Endothelial cell (in vitro differentiated cells): Measurements from ENCODE around the gene EVA1B. TPM values are rescaled to one million over a fixed set of nuclear protein-coding genes. Genes with fewer than 3 reads are reported as not detected.

Experiments
- DNase-seq: peaks from one replicate; pipeline ENCODE4 v3.0.0; 2021; ENCODE audit warnings: low spot score
- H3K27ac Mint-ChIP-seq: one replicate; pipeline ENCODE4 v1.8.0; 2021; ENCODE audit warnings: mixed read lengths, inconsistent platforms; ENCODE audit not compliant: unreplicated experiment
- H3K27me3 Mint-ChIP-seq: one replicate; pipeline ENCODE4 v1.8.0; 2021; ENCODE audit warnings: mild to moderate bottlenecking, moderate library complexity, mixed read lengths, inconsistent platforms; ENCODE audit not compliant: unreplicated experiment
- H3K36me3 Mint-ChIP-seq: one replicate; pipeline ENCODE4 v1.8.0; 2021; ENCODE audit warnings: mild to moderate bottlenecking, low read depth, mixed read lengths, inconsistent platforms; ENCODE audit not compliant: unreplicated experiment
- H3K4me1 Mint-ChIP-seq: one replicate; pipeline ENCODE4 v1.8.0; 2021; ENCODE audit warnings: mild to moderate bottlenecking, mixed read lengths, inconsistent platforms; ENCODE audit not compliant: unreplicated experiment
- H3K4me3 Mint-ChIP-seq: one replicate; pipeline ENCODE4 v1.8.0; 2021; ENCODE audit warnings: mild to moderate bottlenecking, mixed read lengths, inconsistent platforms; ENCODE audit not compliant: unreplicated experiment
- H3K9me3 Mint-ChIP-seq: one replicate; pipeline ENCODE4 v1.8.0; 2021; ENCODE audit warnings: mixed read lengths, inconsistent platforms; ENCODE audit not compliant: unreplicated experiment
- total RNA-seq: library from RNA; stranded (reverse); fragmentation: NEBNext Ultra II Directional; extraction: Animal tissue kit (Norgen Biotek cat#: 25700); gene quantifications from one replicate; pipeline ENCODE4 v1.2.1, GENCODE V29; 2021; ENCODE audit not compliant: unreplicated experiment
- TF ChIP-seq, protein P1 (sequence below): fragments of 200-600 bp; sonication (generic); IDR thresholded peaks from one replicate; pipeline ENCODE4 v1.5.0; 2021; ENCODE audit warnings: antibody characterized with exemption; ENCODE audit not compliant: unreplicated experiment

Gene EVA1B
- total RNA-seq, 1 donor from 2014 or later, result 87.9 TPM

DNA sequence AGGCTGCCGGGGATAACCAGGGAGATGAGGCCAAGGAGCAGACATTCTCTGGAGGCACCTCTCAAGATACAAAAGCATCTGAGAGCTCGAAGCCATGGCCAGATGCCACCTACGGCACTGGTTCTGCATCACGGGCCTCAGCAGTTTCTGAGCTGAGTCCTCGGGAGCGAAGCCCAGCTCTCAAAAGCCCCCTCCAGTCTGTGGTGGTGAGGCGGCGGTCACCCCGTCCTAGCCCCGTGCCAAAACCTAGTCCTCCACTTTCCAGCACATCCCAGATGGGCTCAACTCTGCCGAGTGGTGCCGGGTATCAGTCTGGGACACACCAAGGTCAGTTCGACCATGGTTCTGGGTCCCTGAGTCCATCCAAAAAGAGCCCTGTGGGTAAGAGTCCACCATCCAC, 36.6 kb downstream of the EVA1B start:
- Mint-ChIP-seq H3K4me1 (peaks cover 4% of the 10 kb centered on the region), H3K36me3 (peaks cover 34% of the 10 kb centered on the region), H3K9me3 (no peaks in the 10 kb centered on the region), H3K27ac (no peak overlapping the region), H3K27me3 (no peaks in the 10 kb centered on the region), H3K4me3 (no peak overlapping the region)
- TF ChIP-seq, protein P1, sequence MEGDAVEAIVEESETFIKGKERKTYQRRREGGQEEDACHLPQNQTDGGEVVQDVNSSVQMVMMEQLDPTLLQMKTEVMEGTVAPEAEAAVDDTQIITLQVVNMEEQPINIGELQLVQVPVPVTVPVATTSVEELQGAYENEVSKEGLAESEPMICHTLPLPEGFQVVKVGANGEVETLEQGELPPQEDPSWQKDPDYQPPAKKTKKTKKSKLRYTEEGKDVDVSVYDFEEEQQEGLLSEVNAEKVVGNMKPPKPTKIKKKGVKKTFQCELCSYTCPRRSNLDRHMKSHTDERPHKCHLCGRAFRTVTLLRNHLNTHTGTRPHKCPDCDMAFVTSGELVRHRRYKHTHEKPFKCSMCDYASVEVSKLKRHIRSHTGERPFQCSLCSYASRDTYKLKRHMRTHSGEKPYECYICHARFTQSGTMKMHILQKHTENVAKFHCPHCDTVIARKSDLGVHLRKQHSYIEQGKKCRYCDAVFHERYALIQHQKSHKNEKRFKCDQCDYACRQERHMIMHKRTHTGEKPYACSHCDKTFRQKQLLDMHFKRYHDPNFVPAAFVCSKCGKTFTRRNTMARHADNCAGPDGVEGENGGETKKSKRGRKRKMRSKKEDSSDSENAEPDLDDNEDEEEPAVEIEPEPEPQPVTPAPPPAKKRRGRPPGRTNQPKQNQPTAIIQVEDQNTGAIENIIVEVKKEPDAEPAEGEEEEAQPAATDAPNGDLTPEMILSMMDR, result no peak
- no peak for DNase-seq

DNA sequence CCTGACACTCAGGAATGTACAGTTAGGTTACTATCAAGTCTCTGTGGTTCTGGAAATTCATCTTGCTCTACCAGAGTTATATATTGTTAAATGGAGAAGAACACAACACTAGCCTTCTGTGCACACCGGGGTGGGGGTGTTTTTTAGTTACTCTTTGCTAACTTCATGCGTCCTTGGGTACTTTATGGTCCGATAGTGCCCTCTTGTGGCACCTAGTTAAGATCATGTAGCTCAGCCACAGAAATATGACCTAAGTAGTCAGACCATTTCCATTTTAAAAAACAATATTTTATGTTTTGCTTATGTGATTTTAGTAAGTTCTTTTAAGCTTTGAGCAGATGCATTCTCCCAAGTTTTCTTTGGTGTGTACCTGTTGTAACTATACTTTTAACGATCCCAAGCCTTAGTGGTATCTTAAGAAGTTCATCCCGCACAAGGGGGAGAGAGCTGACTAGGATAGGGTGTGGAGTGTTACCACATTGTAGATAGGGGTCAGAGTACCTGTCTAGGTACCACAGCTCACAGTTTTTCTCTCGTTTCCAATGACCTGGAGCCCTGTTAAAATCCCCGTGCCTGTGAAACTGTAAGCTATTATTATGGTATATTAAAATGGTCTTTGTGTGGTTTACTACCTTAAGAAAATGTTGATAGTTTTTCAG, 37.9 kb downstream of the EVA1B start:
- Mint-ChIP-seq H3K4me3 (no peak overlapping the region), H3K36me3 (peaks cover 27% of the 10 kb centered on the region), H3K9me3 (no peaks in the 10 kb centered on the region), H3K27me3 (no peaks in the 10 kb centered on the region), H3K27ac (no peak overlapping the region), H3K4me1 (peaks cover 4% of the 10 kb centered on the region)
- peak; percentile 59 for DNase-seq
- TF ChIP-seq, protein P1, result peak; percentile 62

DNA sequence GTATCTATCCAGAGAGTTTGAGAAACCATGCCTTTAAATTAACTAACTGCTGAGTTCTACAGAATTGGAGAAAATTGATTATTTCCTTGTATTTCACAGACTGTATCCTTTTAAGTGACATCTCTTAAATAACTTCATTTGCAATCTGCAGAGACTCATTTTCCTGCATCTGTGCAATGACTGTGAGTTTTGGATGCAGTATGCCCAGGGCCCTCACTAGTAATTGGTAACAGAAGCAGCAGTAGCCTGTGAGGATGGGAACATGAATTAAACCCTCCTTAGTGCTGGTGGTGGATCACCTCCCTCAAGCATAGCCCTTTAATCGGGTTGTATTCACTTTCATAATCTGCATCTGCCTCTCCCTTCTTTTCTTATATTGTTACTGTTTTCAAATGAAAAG, 38.9 kb downstream of the EVA1B start:
- H3K27ac Mint-ChIP-seq, result no peak overlapping the region
- H3K9me3 Mint-ChIP-seq, result no peaks in the 10 kb centered on the region
- no peaks in the 10 kb centered on the region for H3K27me3 Mint-ChIP-seq
- DNase-seq, result no peak
- peaks cover 20% of the 10 kb centered on the region for H3K36me3 Mint-ChIP-seq
- H3K4me1 Mint-ChIP-seq, result peaks cover 4% of the 10 kb centered on the region
- TF ChIP-seq, protein P1, result no peak
- H3K4me3 Mint-ChIP-seq, result no peak overlapping the region

DNA sequence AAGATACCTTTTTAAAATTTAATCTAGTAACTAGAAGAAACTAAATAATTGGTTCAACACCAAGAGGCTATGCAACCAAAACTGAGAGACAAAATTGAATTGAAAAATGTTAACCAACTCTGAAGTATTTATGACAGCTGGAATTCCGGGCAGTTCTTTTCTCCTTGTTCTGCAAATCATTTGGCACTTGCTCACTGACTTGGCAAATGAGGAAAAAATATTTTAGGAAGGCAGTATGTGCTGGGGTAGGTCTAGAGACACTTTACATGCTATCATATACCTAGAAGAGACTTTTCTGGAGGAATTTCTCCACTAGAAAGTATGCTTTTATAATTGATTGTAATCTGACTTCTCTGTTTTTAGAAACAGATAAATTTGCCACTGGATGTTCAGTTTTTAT, 39.4 kb downstream of the EVA1B start:
- no peak for DNase-seq
- H3K27me3 Mint-ChIP-seq, result no peaks in the 10 kb centered on the region
- no peak overlapping the region for H3K4me3 Mint-ChIP-seq
- no peaks in the 10 kb centered on the region for H3K9me3 Mint-ChIP-seq
- peaks cover 4% of the 10 kb centered on the region for H3K4me1 Mint-ChIP-seq
- H3K27ac Mint-ChIP-seq, result no peak overlapping the region
- TF ChIP-seq, protein P1, result no peak
- peaks cover 17% of the 10 kb centered on the region for H3K36me3 Mint-ChIP-seq

DNA sequence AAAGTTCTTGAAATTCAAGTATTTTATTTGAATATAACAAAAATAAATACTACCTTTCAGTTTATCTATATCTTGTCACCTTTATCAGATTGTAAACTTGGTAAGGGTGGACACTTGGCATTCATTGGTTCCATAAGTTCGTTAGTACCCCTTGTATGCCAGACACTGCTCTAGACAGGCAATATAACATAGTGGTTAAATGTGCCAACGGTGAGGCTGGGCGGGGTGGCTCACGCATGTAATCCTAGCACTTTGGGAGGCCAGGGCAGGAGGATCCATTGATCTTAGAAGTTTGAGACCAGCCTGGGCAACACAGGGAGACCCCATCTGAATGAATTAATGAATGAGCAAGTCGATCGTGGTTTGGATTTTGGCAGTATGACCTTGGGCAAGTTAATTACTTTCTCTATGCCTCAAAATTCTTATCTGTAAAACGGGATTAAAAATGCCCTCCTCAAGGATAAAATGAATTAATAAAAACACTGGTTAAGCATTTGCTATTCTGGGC, 43.6 kb downstream of the EVA1B start:
- DNase-seq, result no peak
- TF ChIP-seq, protein P1, result no peak
- Mint-ChIP-seq H3K27ac (no peak overlapping the region), H3K36me3 (no peaks in the 10 kb centered on the region), H3K4me3 (no peak overlapping the region), H3K27me3 (no peaks in the 10 kb centered on the region), H3K4me1 (peaks cover 4% of the 10 kb centered on the region), H3K9me3 (no peaks in the 10 kb centered on the region)
